HepG2 (cell line): Measurements from ENCODE around the gene RNF5. TPM values are rescaled to one million over a fixed set of nuclear protein-coding genes. Genes with fewer than 3 reads are reported as not detected.

Source experiments
- ATF5 ChIP-seq: sonication (generic); formaldehyde crosslinking; IDR thresholded peaks from 2 replicates; pipeline ENCODE4 v1.4.0; 2020; ENCODE audit warnings: mild to moderate bottlenecking, low read depth, missing genetic modification reagents
- DDIT3 ChIP-seq: sonication (generic); formaldehyde crosslinking; IDR thresholded peaks from 2 replicates; pipeline ENCODE4 v1.4.0; 2020; ENCODE audit warnings: mild to moderate bottlenecking, missing genetic modification reagents
- ELF3 ChIP-seq: IDR thresholded peaks from 2 replicates; pipeline ENCODE4 v1.6.1; 2016; ENCODE audit warnings: missing genetic modification reagents, missing compliant biosample characterization
- FOXP4 ChIP-seq: sonication (generic); formaldehyde crosslinking; IDR thresholded peaks from 2 replicates; pipeline ENCODE4 v1.4.0; 2020; ENCODE audit warnings: missing genetic modification reagents
- KDM2A ChIP-seq: sonication (generic); formaldehyde crosslinking; IDR thresholded peaks from 2 replicates; pipeline ENCODE4 v1.4.0; 2020; ENCODE audit warnings: low read depth, missing genetic modification reagents, borderline replicate concordance
- MAFF ChIP-seq: IDR thresholded peaks from 2 replicates; pipeline ENCODE4 v1.6.1; 2011; ENCODE audit warnings: low read depth, low read length, improper control_type of control experiment
- STAT6 ChIP-seq: sonication (generic); formaldehyde crosslinking; IDR thresholded peaks from 2 replicates; pipeline ENCODE4 v1.4.0; 2020; ENCODE audit warnings: missing genetic modification reagents, mild to moderate bottlenecking, borderline replicate concordance
- TBX2 ChIP-seq: sonication (generic); formaldehyde crosslinking; IDR thresholded peaks from 2 replicates; pipeline ENCODE4 v1.5.0; 2020; ENCODE audit warnings: missing genetic modification reagents, mild to moderate bottlenecking, borderline replicate concordance
- TERF1 ChIP-seq: sonication (generic); formaldehyde crosslinking; IDR thresholded peaks from 2 replicates; pipeline ENCODE4 v1.8.0; 2022; ENCODE audit warnings: mild to moderate bottlenecking, missing genetic modification reagents, moderate library complexity
- ZBTB20 ChIP-seq: sonication (generic); formaldehyde crosslinking; IDR thresholded peaks from 2 replicates; pipeline ENCODE4 v1.8.1; 2023; ENCODE audit warnings: missing genetic modification reagents, low read depth, mild to moderate bottlenecking, borderline replicate concordance
- ZFP62 ChIP-seq: sonication (generic); formaldehyde crosslinking; IDR thresholded peaks from 2 replicates; pipeline ENCODE4 v1.4.0; 2020; ENCODE audit warnings: missing genetic modification reagents
- ZNF138 ChIP-seq: sonication (generic); formaldehyde crosslinking; IDR thresholded peaks from 2 replicates; pipeline ENCODE4 v1.5.0; 2020; ENCODE audit warnings: mild to moderate bottlenecking, low read depth, missing genetic modification reagents
- ZNF512B ChIP-seq: sonication (generic); formaldehyde crosslinking; IDR thresholded peaks from 2 replicates; pipeline ENCODE4 v1.5.1; 2020; ENCODE audit warnings: missing genetic modification reagents, mild to moderate bottlenecking, borderline replicate concordance
- ZNF574 ChIP-seq: sonication (generic); formaldehyde crosslinking; IDR thresholded peaks from 2 replicates; pipeline ENCODE4 v1.4.0; 2020; ENCODE audit warnings: missing genetic modification reagents
- polyA plus RNA-seq, 8 experiments: library from polyadenylated mRNA; depleted of rRNA in 3 of 8; stranded (reverse) in 7 of 8; unstranded in 1 of 8; fragments of >200 nt; fragmentation: Illumina TruSeq in 4 of 8; extraction: Trizol in 4 of 8; gene quantifications; 2 replicates each; pipeline versions ENCODE4 v1.2.1 to v1.2.3, GENCODE V29; 2011 to 2016; ENCODE audit warnings: low read depth in 4 of 8, missing spikeins in 1 of 8, mixed read lengths in 1 of 8; ENCODE audit not compliant: insufficient read depth in 1 of 8
- total RNA-seq, 5 experiments: library from RNA; depleted of rRNA; stranded (reverse); fragments of >200 nt; fragmentation: Illumina TruSeq; extraction: Trizol; gene quantifications; 2 replicates each; pipeline ENCODE4 v1.2.3, GENCODE V29; 2016; ENCODE audit warnings: low read depth in 1 of 5

The RNF5 gene
- total and polyA plus RNA-seq, 2 of the 13 experiments (the other 11 are each of a cell fraction or from before 2014, with no cell fraction given), result 98.0 to 131 TPM

- TF ChIP-seq DDIT3, result no peak
- TF ChIP-seq ELF3 (CRISPR knock-in tag), result no peak; the same call in 1 of the 2 replicates
- peak; percentile 36; the same call in 1 of the 2 replicates for TF ChIP-seq FOXP4 (CRISPR knock-in tag)
- no peak for TF ChIP-seq ZNF512B (CRISPR knock-in tag)
- no peak for TF ChIP-seq STAT6 (CRISPR knock-in tag)
- TF ChIP-seq TERF1, result no peak
- no peak; the same call in 1 of the 2 replicates for TF ChIP-seq TBX2
- TF ChIP-seq ATF5, result 0 out of 2 replicates have a peak, but pooled peaks have one; percentile 36
- peak; percentile 73 for TF ChIP-seq ZNF574 (CRISPR knock-in tag)
- TF ChIP-seq ZBTB20 (CRISPR knock-in tag), result peak; percentile 85; the same call in 1 of the 2 replicates
- TF ChIP-seq KDM2A (CRISPR knock-in tag), result peak; percentile 15; the same call in 1 of the 2 replicates
- TF ChIP-seq MAFF, result no peak
- TF ChIP-seq ZFP62 (CRISPR knock-in tag), result no peak
- TF ChIP-seq ZNF138 (CRISPR knock-in tag), result no peak
These were observed 2.3 kb upstream of the RNF5 start, which contains the start of gene AGPAT1 (continued) for GRCh38 chr6:32175711-32176475.
